Measurements from ENCODE around the gene LRRC27. TPM values are rescaled to one million over a fixed set of nuclear protein-coding genes. Genes with fewer than 3 reads are reported as not detected.

LRRC27 gene
- total and polyA plus RNA-seq, 2 experiments from 2014 or later = 7.5 to 9.6 TPM

- Histone ChIP-seq H4K20me1 (ENCODE audit: insufficient read depth) (no peaks in the 10 kb centered on the region), H3K79me2 (ENCODE audit: insufficient read depth) (no peaks in the 10 kb centered on the region), H3K9me2 (ENCODE audit: insufficient read depth) (no peaks in the 10 kb centered on the region), H3F3A (ENCODE audit: insufficient read depth) (no peaks in the 10 kb centered on the region), H3K27ac (no peak overlapping the region), H3K9me3 (ENCODE audit: low read depth) (no peaks in the 10 kb centered on the region), H3K36me3 (ENCODE audit: low read depth) (no peaks in the 10 kb centered on the region), H2AFZ (no peak overlapping the region), H3K27me3 (replicated peaks; ENCODE audit: insufficient read depth) (no peaks in the 10 kb centered on the region), H3K4me3 (no peak overlapping the region), H3K9ac (no peak overlapping the region), H3K4me1 (ENCODE audit: insufficient read depth) (peaks cover 7% of the 10 kb centered on the region), H3K4me2 (ENCODE audit: unreplicated experiment) (no peak overlapping the region)
- in situ Hi-C loops (cut with MboI) = no loop called here
- 87 to 90% methylated on average over 7 to 9 of the region's 9 CpGs for WGBS, 2 experiments (ENCODE audit: low coverage in 1 of 2, low lambda C conversion rate in 2 of 2, missing lambda C conversion rate in 2 of 2)
- TF ChIP-seq EZH2 (IDR thresholded peaks at IDR 0.05; ENCODE audit: insufficient read depth, poor library complexity, severe bottlenecking) (no peak), EZH2phosphoT487 (IDR thresholded peaks at IDR 0.05; ENCODE audit: insufficient read depth, low read depth) (no peak)
- no peak for DNase-seq
Measured at GRCh38 chr10:132400041-132400546, 68.1 kb downstream of the LRRC27 start.

DNA sequence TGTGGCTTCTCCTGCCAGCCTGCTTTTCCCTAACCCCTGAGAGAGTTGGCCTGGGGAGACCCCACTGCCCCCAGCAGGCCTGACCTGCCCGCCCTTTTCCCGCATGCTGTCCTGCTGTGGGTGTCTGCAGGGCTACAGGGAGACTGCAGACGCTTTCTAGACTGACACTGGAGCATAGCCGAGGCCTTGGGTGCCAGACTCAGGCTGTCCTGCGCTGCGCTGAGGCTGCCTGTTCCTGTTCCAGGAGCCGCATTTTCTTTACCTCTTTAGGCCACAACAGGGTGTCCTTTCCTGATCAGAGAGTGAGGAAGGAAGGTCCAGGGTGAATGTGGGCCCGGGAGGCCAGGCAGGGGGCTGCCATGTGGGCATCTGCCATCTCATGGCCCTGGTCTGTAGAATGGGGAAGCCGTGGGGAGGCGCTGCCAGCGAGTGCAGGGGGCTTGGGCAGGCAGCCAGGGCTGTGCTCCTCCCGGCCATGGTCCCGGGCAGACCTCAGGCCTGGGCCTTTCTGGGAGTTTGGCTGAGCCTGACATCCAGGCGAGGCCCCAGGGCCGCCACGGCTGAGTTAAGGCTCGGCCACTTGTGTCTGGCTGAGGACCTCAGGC, 68.7 kb downstream of the LRRC27 start:
- H3K79me2 ChIP-seq (ENCODE audit: insufficient read depth) = no peaks in the 10 kb centered on the region

GRCh38 chr10:132401401-132402118, 69.6 kb downstream of the LRRC27 start:
- Histone ChIP-seq H3K4me1 (ENCODE audit: insufficient read depth) (peaks cover 7% of the 10 kb centered on the region), H3K4me2 (ENCODE audit: unreplicated experiment) (no peak overlapping the region), H3K9me2 (ENCODE audit: insufficient read depth) (no peaks in the 10 kb centered on the region), H3K27me3 (replicated peaks; ENCODE audit: insufficient read depth) (no peaks in the 10 kb centered on the region), H4K20me1 (ENCODE audit: insufficient read depth) (no peaks in the 10 kb centered on the region), H3K9me3 (ENCODE audit: low read depth) (no peaks in the 10 kb centered on the region), H3K36me3 (ENCODE audit: low read depth) (no peaks in the 10 kb centered on the region), H3K27ac (no peak overlapping the region), H3F3A (ENCODE audit: insufficient read depth) (no peaks in the 10 kb centered on the region), H2AFZ (no peak overlapping the region), H3K9ac (no peak overlapping the region), H3K4me3 (no peak overlapping the region), H3K79me2 (ENCODE audit: insufficient read depth) (no peaks in the 10 kb centered on the region)
- 82 to 84% methylated on average over 20 of the region's 20 CpGs for WGBS, 2 experiments (ENCODE audit: low coverage in 1 of 2, low lambda C conversion rate in 2 of 2, missing lambda C conversion rate in 2 of 2)
- DNase-seq = no peak
- in situ Hi-C loops (cut with MboI) = no loop called here
- TF ChIP-seq EZH2phosphoT487 (IDR thresholded peaks at IDR 0.05; ENCODE audit: insufficient read depth, low read depth) (no peak), EZH2 (IDR thresholded peaks at IDR 0.05; ENCODE audit: insufficient read depth, poor library complexity, severe bottlenecking) (no peak)

More for the DNA sequence above, 68.7 kb downstream of the LRRC27 start:
- Histone ChIP-seq H3K4me1 (ENCODE audit: insufficient read depth) (peaks cover 7% of the 10 kb centered on the region), H3K9ac (no peak overlapping the region), H3K27ac (no peak overlapping the region), H3K36me3 (ENCODE audit: low read depth) (no peaks in the 10 kb centered on the region), H3K9me3 (ENCODE audit: low read depth) (no peaks in the 10 kb centered on the region), H2AFZ (no peak overlapping the region), H3K4me2 (ENCODE audit: unreplicated experiment) (no peak overlapping the region), H4K20me1 (ENCODE audit: insufficient read depth) (no peaks in the 10 kb centered on the region), H3F3A (ENCODE audit: insufficient read depth) (no peaks in the 10 kb centered on the region), H3K9me2 (ENCODE audit: insufficient read depth) (no peaks in the 10 kb centered on the region), H3K4me3 (no peak overlapping the region), H3K27me3 (replicated peaks; ENCODE audit: insufficient read depth) (no peaks in the 10 kb centered on the region)
- DNase-seq = no peak
- in situ Hi-C loops (cut with MboI) = no loop called here
- 74 to 84% methylated on average over 13 to 14 of the region's 17 CpGs for WGBS, 2 experiments (ENCODE audit: low coverage in 1 of 2, low lambda C conversion rate in 2 of 2, missing lambda C conversion rate in 2 of 2)
- TF ChIP-seq EZH2 (IDR thresholded peaks at IDR 0.05; ENCODE audit: insufficient read depth, poor library complexity, severe bottlenecking) (no peak), EZH2phosphoT487 (IDR thresholded peaks at IDR 0.05; ENCODE audit: insufficient read depth, low read depth) (no peak)

DNA sequence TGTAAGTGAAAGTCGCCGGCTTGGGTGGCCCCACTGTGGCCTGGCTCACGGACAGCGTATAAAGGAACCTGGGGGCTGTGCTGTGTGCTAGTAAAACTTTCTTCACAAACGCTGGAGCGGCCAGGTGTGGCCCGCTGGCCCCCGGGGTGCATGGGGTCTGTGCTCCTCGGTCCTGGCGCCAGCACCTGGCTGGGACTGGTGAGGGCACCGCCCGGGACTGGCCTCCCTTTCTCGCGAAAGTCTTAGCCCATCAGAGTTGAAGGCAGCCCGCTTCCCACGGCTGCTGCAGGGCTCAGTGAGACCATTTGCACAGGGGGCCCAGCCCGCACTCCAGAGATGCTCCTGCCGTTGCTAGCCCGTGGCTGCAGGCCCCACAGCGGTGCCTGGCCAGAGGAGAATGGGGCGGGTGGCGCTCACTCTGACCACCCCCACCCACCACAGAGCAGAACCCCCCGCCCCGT, 70.8 kb downstream of the LRRC27 start:
- Histone ChIP-seq H4K20me1 (ENCODE audit: insufficient read depth) (no peaks in the 10 kb centered on the region), H3K9me3 (ENCODE audit: low read depth) (no peaks in the 10 kb centered on the region)
- WGBS, 2 experiments (ENCODE audit: low coverage in 1 of 2, low lambda C conversion rate in 2 of 2, missing lambda C conversion rate in 2 of 2) = 77 to 85% methylated on average over 18 to 23 of the region's 24 CpGs

More for the DNA sequence above, 70.8 kb downstream of the LRRC27 start:
- Histone ChIP-seq H3K4me1 (ENCODE audit: insufficient read depth) (peaks cover 6% of the 10 kb centered on the region), H3K9ac (no peak overlapping the region), H3K9me2 (ENCODE audit: insufficient read depth) (no peaks in the 10 kb centered on the region), H3K27ac (no peak overlapping the region), H3K27me3 (replicated peaks; ENCODE audit: insufficient read depth) (no peaks in the 10 kb centered on the region), H3K4me3 (no peak overlapping the region), H3K79me2 (ENCODE audit: insufficient read depth) (no peaks in the 10 kb centered on the region), H3F3A (ENCODE audit: insufficient read depth) (no peaks in the 10 kb centered on the region), H3K4me2 (ENCODE audit: unreplicated experiment) (no peak overlapping the region), H3K36me3 (ENCODE audit: low read depth) (no peaks in the 10 kb centered on the region), H2AFZ (no peak overlapping the region)
- no peak for TF ChIP-seq EZH2phosphoT487 (IDR thresholded peaks at IDR 0.05; ENCODE audit: insufficient read depth, low read depth)
- DNase-seq = no peak
- in situ Hi-C loops (cut with MboI) = no loop called here
